K562 (cell line): ENCODE data around the gene ZNF473. TPM values are rescaled to one million over a fixed set of nuclear protein-coding genes. Genes with fewer than 3 reads are reported as not detected.

ENCODE experiments used
- CBFA2T2 ChIP-seq: fragments of 450-650 bp; conservative IDR thresholded peaks from 2 replicates; pipeline ENCODE4 v1.6.1; 2017; ENCODE audit warnings: mild to moderate bottlenecking
- MNT ChIP-seq, 2 experiments: fragments of 450-650 bp; conservative IDR thresholded peaks; 2 replicates each; pipeline ENCODE4 v1.6.1; 2017; ENCODE audit warnings: mild to moderate bottlenecking in 2 of 2, moderate library complexity in 2 of 2
- MTA3 ChIP-seq: fragments of 450-650 bp; formaldehyde crosslinking; IDR thresholded peaks from 2 replicates; pipeline ENCODE4 v1.6.1; 2017; ENCODE audit warnings: mild to moderate bottlenecking, borderline replicate concordance
- PHF21A ChIP-seq: fragments of 450-650 bp; IDR thresholded peaks from 2 replicates; pipeline ENCODE4 v1.6.1; 2017; ENCODE audit warnings: low read depth, borderline replicate concordance
- POLR3G ChIP-seq: IDR thresholded peaks from 2 replicates; pipeline ENCODE4 v1.6.1; 2011; ENCODE audit not compliant: insufficient read length, insufficient replicate concordance; ENCODE audit errors: extremely low read depth
- PTBP1 ChIP-seq: fragments of 200-400 bp; formaldehyde crosslinking; IDR thresholded peaks from 2 replicates; pipeline ENCODE4 v1.6.1; 2017; ENCODE audit warnings: low read depth, low read length
- TAF1 ChIP-seq: IDR thresholded peaks from 2 replicates; pipeline ENCODE4 v1.6.1; 2011; ENCODE audit warnings: mild to moderate bottlenecking, low read length, moderate library complexity; ENCODE audit not compliant: insufficient read depth, control insufficient read depth, severe bottlenecking; ENCODE audit errors: extremely low read depth
- TAF7 ChIP-seq: fragments of 450-650 bp; IDR thresholded peaks from 2 replicates; pipeline ENCODE4 v1.6.1; 2016; ENCODE audit warnings: missing genetic modification characterization, missing compliant biosample characterization
- ZNF316 ChIP-seq: fragments of 450-650 bp; IDR thresholded peaks from 2 replicates; pipeline ENCODE4 v1.6.1; 2016
- ZNF318 ChIP-seq, 2 experiments: fragments of 450-650 bp; IDR thresholded peaks; 2 replicates each; pipeline ENCODE4 v1.6.1; 2016; ENCODE audit warnings: mild to moderate bottlenecking in 2 of 2, borderline replicate concordance in 1 of 2, low read depth in 1 of 2, moderate library complexity in 1 of 2
- polyA plus RNA-seq, 8 experiments: library from polyadenylated mRNA; depleted of rRNA in 4 of 8; stranded (reverse) in 5 of 8; unstranded in 3 of 8; fragments of >200 nt; fragmentation: Nextera tagmentation in 2 of 8; fragmentation: Illumina TruSeq in 1 of 8; extraction: Ambion mirVana in 2 of 8; extraction: Trizol in 1 of 8; gene quantifications; 2 replicates each; pipeline versions ENCODE4 v1.2.1 to v1.2.3, GENCODE V29; 2011 to 2014; ENCODE audit warnings: inconsistent platforms in 1 of 8, missing spikeins in 1 of 8
- total RNA-seq, 7 experiments: library from RNA; depleted of rRNA in 6 of 7; stranded (reverse); fragments of >200 nt in 6 of 7; fragmentation: Illumina TruSeq in 2 of 7; extraction: Trizol in 2 of 7; gene quantifications; 2 replicates each; pipeline versions ENCODE4 v1.2.1 to v1.2.3, GENCODE V29; 2011 to 2021; ENCODE audit warnings: low replicate concordance in 1 of 7

Gene ZNF473
- total and polyA plus RNA-seq, 9 of the 15 experiments (the other 6 are each of a cell fraction or from before 2014, with no cell fraction given), result 8.2 to 34.0 (median 28.5) TPM

- TF ChIP-seq ZNF318 (IDR thresholded peaks at IDR 0.05; ENCODE audit: borderline replicate concordance in 1 of 2, low read depth in 1 of 2) (no peak), PHF21A (no peak), POLR3G (no peak), MNT (conservative IDR thresholded peaks at IDR 0.05) (peak; percentile 99 to 100), ZNF316 (no peak), TAF1 (no peak), CBFA2T2 (no peak), TAF7 (tag) (0 out of 2 replicates have a peak, but pooled peaks have one; percentile 29), MTA3 (peak; percentile 32; the same call in 1 of the 2 replicates), PTBP1 (0 out of 2 replicates have a peak, but pooled peaks have one; percentile 91)
Observed at GRCh38 chr19:49987159-49987698, 38.6 kb upstream of the ZNF473 start (continued).
